Measurements from ENCODE around the gene CACNG6. TPM values are rescaled to one million over a fixed set of nuclear protein-coding genes. Genes with fewer than 3 reads are reported as not detected.
"Not testable (repeated sequence)": the region's sequence is repeated elsewhere in the genome, so short reads cannot be mapped to it uniquely, and the experiment has no call there.

CACNG6 gene
- total RNA-seq, 3 donors from 2014 or later (not counting 1 experiment from before 2014, with no cell fraction given), result 11.5 TPM; not detected in 2

- Mint-ChIP-seq H3K27ac (no peak overlapping the region), H3K9me3 (no peaks in the 10 kb centered on the region), H3K27me3 (ENCODE audit: low read depth in 2 of 2) (peaks cover 11 to 14% of the 10 kb centered on the region in 2 donors), H3K4me1 (peaks cover 9% of the 10 kb centered on the region in 2 donors), H3K36me3 (no peaks in the 10 kb centered on the region), H3K4me3 (no peak overlapping the region)
- no peaks in the 10 kb centered on the region for H3K4me1 ChIP-seq (ENCODE audit: control insufficient read depth, insufficient read depth, low read length)
- no peak overlapping the region for H3K4me3 ChIP-seq (ENCODE audit: low read length)
- no peaks in the 10 kb centered on the region for H3K27me3 ChIP-seq (ENCODE audit: control insufficient read depth, insufficient read depth, low read length)
- peak in 1 of 3 donors; percentile 45 for ATAC-seq
- intact Hi-C loops (cut with micrococcal nuclease), result no loop called here
- no peaks in the 10 kb centered on the region for H3K36me3 ChIP-seq (ENCODE audit: control insufficient read depth, insufficient read depth, low read length)
- TF ChIP-seq CTCF (IDR thresholded peaks at IDR 0.05), result peak; percentile 58
- no peak overlapping the region for H3K27ac ChIP-seq (ENCODE audit: low read length)
- H3K9me3 ChIP-seq (ENCODE audit: control insufficient read depth, insufficient read depth, low read length), result no peaks in the 10 kb centered on the region
- 46% methylated on average over 9 of the region's 9 CpGs for WGBS (ENCODE audit: insufficient coverage)
- peak; percentile 43 to 76 for DNase-seq
Measured at GRCh38 chr19:54029930-54030490, 38.6 kb downstream of the CACNG6 start.

GRCh38 chr19:54030895-54031586, 39.6 kb downstream of the CACNG6 start:
- peaks cover 9% of the 10 kb centered on the region in 2 donors for H3K4me1 Mint-ChIP-seq
- Histone ChIP-seq H3K27me3 (ENCODE audit: control insufficient read depth, insufficient read depth, low read length) (no peaks in the 10 kb centered on the region), H3K9me3 (ENCODE audit: control insufficient read depth, insufficient read depth, low read length) (no peaks in the 10 kb centered on the region), H3K36me3 (ENCODE audit: control insufficient read depth, insufficient read depth, low read length) (no peaks in the 10 kb centered on the region), H3K4me1 (ENCODE audit: control insufficient read depth, insufficient read depth, low read length) (no peaks in the 10 kb centered on the region), H3K27ac (ENCODE audit: low read length) (no peak overlapping the region), H3K4me3 (ENCODE audit: low read length) (no peak overlapping the region)
- ATAC-seq (no peak), DNase-seq (peak in 1 of 2 donors; percentile 14)
- no peak overlapping the region for H3K4me3 Mint-ChIP-seq
- no peak for TF ChIP-seq CTCF (IDR thresholded peaks at IDR 0.05)
- intact Hi-C loops (cut with micrococcal nuclease), result no loop called here
- no peaks in the 10 kb centered on the region for H3K36me3 Mint-ChIP-seq
- H3K27me3 Mint-ChIP-seq (ENCODE audit: low read depth in 2 of 2), result peaks cover 11 to 14% of the 10 kb centered on the region in 2 donors
- WGBS (ENCODE audit: insufficient coverage), result 48% methylated on average over 11 of the region's 13 CpGs
- no peak overlapping the region for H3K27ac Mint-ChIP-seq
- no peaks in the 10 kb centered on the region for H3K9me3 Mint-ChIP-seq

GRCh38 chr19:54035215-54036178, 44.1 kb downstream of the CACNG6 start:
- H3K4me3 Mint-ChIP-seq, result no peak overlapping the region
- intact Hi-C loops (cut with micrococcal nuclease), result no loop called here
- 81% methylated on average over 4 of the region's 4 CpGs for WGBS (ENCODE audit: insufficient coverage)

GRCh38 chr19:54036542-54036941, 45.1 kb downstream of the CACNG6 start:
- H3K9me3 Mint-ChIP-seq; H3K9me3 ChIP-seq (ENCODE audit: control insufficient read depth, insufficient read depth, low read length); ATAC-seq; H3K27ac ChIP-seq (ENCODE audit: low read length); H3K36me3 Mint-ChIP-seq; H3K4me3 ChIP-seq (ENCODE audit: low read length); H3K4me1 ChIP-seq (ENCODE audit: control insufficient read depth, insufficient read depth, low read length); H3K4me1 Mint-ChIP-seq; DNase-seq; H3K27me3 ChIP-seq (ENCODE audit: control insufficient read depth, insufficient read depth, low read length); intact Hi-C loops (cut with micrococcal nuclease); H3K4me3 Mint-ChIP-seq; H3K36me3 ChIP-seq (ENCODE audit: control insufficient read depth, insufficient read depth, low read length); H3K27ac Mint-ChIP-seq; H3K27me3 Mint-ChIP-seq (ENCODE audit: low read depth in 2 of 2): not testable (repeated sequence)
- WGBS (ENCODE audit: insufficient coverage), result 76% methylated on average over 4 of the region's 5 CpGs

More at GRCh38 chr19:54035215-54036178, 44.1 kb downstream of the CACNG6 start:
- ATAC-seq, result no peak
- H3K36me3 Mint-ChIP-seq, result no peaks in the 10 kb centered on the region
- H3K27ac Mint-ChIP-seq, result no peak overlapping the region
- Histone ChIP-seq H3K27me3 (ENCODE audit: control insufficient read depth, insufficient read depth, low read length) (no peaks in the 10 kb centered on the region), H3K27ac (ENCODE audit: low read length) (no peak overlapping the region), H3K4me1 (ENCODE audit: control insufficient read depth, insufficient read depth, low read length) (no peaks in the 10 kb centered on the region), H3K4me3 (ENCODE audit: low read length) (no peak overlapping the region), H3K36me3 (ENCODE audit: control insufficient read depth, insufficient read depth, low read length) (no peaks in the 10 kb centered on the region), H3K9me3 (ENCODE audit: control insufficient read depth, insufficient read depth, low read length) (no peaks in the 10 kb centered on the region)
- no peak for TF ChIP-seq CTCF (IDR thresholded peaks at IDR 0.05)
- H3K27me3 Mint-ChIP-seq (ENCODE audit: low read depth in 2 of 2), result peaks cover 9 to 15% of the 10 kb centered on the region in 2 donors
- H3K9me3 Mint-ChIP-seq, result no peaks in the 10 kb centered on the region
- peaks cover 4% of the 10 kb centered on the region in 2 donors for H3K4me1 Mint-ChIP-seq
- DNase-seq, result no peak

Data from natural killer cell (primary cell).